DND-41 (cell line): Measurements from ENCODE around the gene OR6K3.

Experiments used
- ATAC-seq: fragments of 200-7000 bp; cut with Tn5 transposase; 3 replicates; pipeline ENCODE4 v1.9.1; 2021; ENCODE audit warnings: low read depth; ENCODE audit not compliant: insufficient read depth
- DNase-seq: peaks from one replicate; pipeline ENCODE4 v3.0.0-alpha.2; 2020
- H2AFZ ChIP-seq: 2 replicates; pipeline ENCODE4 v1.6.0; 2012; ENCODE audit warnings: low read depth, low read length
- H3K27ac ChIP-seq: 2 replicates; pipeline ENCODE4 v1.5.1; 2012; ENCODE audit warnings: low read length, inconsistent platforms
- H3K27me3 ChIP-seq: fragments of 200-600 bp; sonication (generic); 2 replicates; pipeline ENCODE4 v1.6.0; 2012; ENCODE audit warnings: low read length, mild to moderate bottlenecking, inconsistent platforms; ENCODE audit not compliant: insufficient read depth, poor library complexity
- H3K36me3 ChIP-seq: 2 replicates; pipeline ENCODE4 v1.5.1; 2012; ENCODE audit warnings: low read length, inconsistent platforms; ENCODE audit not compliant: insufficient read depth
- H3K4me1 ChIP-seq: 2 replicates; pipeline ENCODE4 v1.5.1; 2012; ENCODE audit warnings: mild to moderate bottlenecking, low read length; ENCODE audit not compliant: insufficient read depth
- H3K4me2 ChIP-seq: 2 replicates; pipeline ENCODE4 v1.6.0; 2012; ENCODE audit warnings: mild to moderate bottlenecking, moderate library complexity, low read length, inconsistent platforms; ENCODE audit not compliant: insufficient read depth
- H3K4me3 ChIP-seq, 2 experiments: fragments of 200-600 bp in 1 of 2; shearing (Covaris generic) in 1 of 2; 2 replicates each; pipeline ENCODE4 v1.5.1; 2012 to 2016; ENCODE audit warnings: inconsistent platforms in 2 of 2, low read length in 2 of 2, mild to moderate bottlenecking in 2 of 2, low read depth in 1 of 2, moderate library complexity in 1 of 2
- H3K79me2 ChIP-seq: 2 replicates; pipeline ENCODE4 v1.6.0; 2012; ENCODE audit warnings: low read length, inconsistent platforms; ENCODE audit not compliant: insufficient read depth
- H3K9ac ChIP-seq: 2 replicates; pipeline ENCODE4 v1.6.0; 2012; ENCODE audit warnings: low read depth, mild to moderate bottlenecking, inconsistent platforms, low read length, moderate library complexity
- H3K9me3 ChIP-seq: 2 replicates; pipeline ENCODE4 v1.5.1; 2012; ENCODE audit warnings: low read length, moderate library complexity, mild to moderate bottlenecking, inconsistent platforms; ENCODE audit not compliant: insufficient read depth, severe bottlenecking
- H4K20me1 ChIP-seq: 2 replicates; pipeline ENCODE4 v1.6.0; 2012; ENCODE audit warnings: low read length; ENCODE audit not compliant: insufficient read depth
- CTCF ChIP-seq: IDR thresholded peaks from 2 replicates; pipeline ENCODE4 v1.5.1; 2012; ENCODE audit warnings: borderline replicate concordance, low read length, moderate library complexity, mild to moderate bottlenecking; ENCODE audit not compliant: poor library complexity, severe bottlenecking; ENCODE audit errors: extremely low read depth
- EZH2 ChIP-seq: IDR thresholded peaks from 3 replicates; pipeline ENCODE4 v1.6.1; 2012; ENCODE audit warnings: borderline replicate concordance, low read depth, mild to moderate bottlenecking, moderate library complexity, low read length, inconsistent platforms; ENCODE audit not compliant: severe bottlenecking

Gene OR6K3

GRCh38 chr1:158674302-158674701, 46.2 kb downstream of the OR6K3 start:
- TF ChIP-seq EZH2 (no peak), CTCF (no peak)
- Histone ChIP-seq H3K36me3 (no peaks in the 10 kb centered on the region), H3K4me2 (no peak overlapping the region), H4K20me1 (no peaks in the 10 kb centered on the region), H3K4me1 (no peaks in the 10 kb centered on the region), H3K4me3 (no peak overlapping the region), H3K27me3 (peaks cover 45% of the 10 kb centered on the region), H3K9ac (no peak overlapping the region), H2AFZ (no peak overlapping the region), H3K9me3 (no peaks in the 10 kb centered on the region), H3K79me2 (no peaks in the 10 kb centered on the region), H3K27ac (no peak overlapping the region)
- no peak for ATAC-seq
- DNase-seq: no peak
